Endothelial cell of umbilical vein (primary cell): ENCODE results near the gene LRP5. TPM values are rescaled to one million over a fixed set of nuclear protein-coding genes. Genes with fewer than 3 reads are reported as not detected.

Experiments used
- BruUV-seq: library from RNA; stranded (reverse); fragments of 400-500 nt; replicated peaks from 2 replicates; lab custom pipeline; 2021; lab: Mats Ljungman, UMichigan
- CTCF ChIA-PET: fragments of 300-600, 350-600 bp; sonication (Branson Sonifier 250); formaldehyde crosslinking; loops from one replicate; lab custom pipeline; 2021; ENCODE audit warnings: antibody characterized with exemption, inconsistent platforms; lab: Charles Lee
- POLR2A ChIA-PET: fragments of 300-600, 350-600 bp; sonication (Branson Sonifier 250); formaldehyde crosslinking; loops from one replicate; lab custom pipeline; 2021; ENCODE audit warnings: antibody characterized with exemption, inconsistent platforms; lab: Charles Lee
- DNase-seq: peaks from one replicate; pipeline ENCODE4 v3.0.0-alpha.2; 2011; ENCODE audit warnings: low read depth, low spot score
- FAIRE-seq: peaks from 2 replicates; lab custom pipeline; 2011; peaks lifted over from hg19 to GRCh38; lab: Jason Lieb, UNC
- H2AFZ ChIP-seq: 2 replicates; pipeline ENCODE4 v1.6.0; 2012; ENCODE audit warnings: low read depth, low read length, control low read depth, inconsistent platforms
- H3K27ac ChIP-seq: 2 replicates; pipeline ENCODE4 v1.5.1; 2011; ENCODE audit warnings: low read depth, mild to moderate bottlenecking, control low read depth, low read length, moderate library complexity; ENCODE audit not compliant: insufficient read depth
- H3K27me3 ChIP-seq, 2 experiments: 2 replicates each; pipeline versions ENCODE4 v1.6.0 to v1.6.1; 2011; ENCODE audit warnings: low read length in 2 of 2, mixed read lengths in 1 of 2; ENCODE audit not compliant: control insufficient read depth in 2 of 2, insufficient read depth in 2 of 2
- H3K36me3 ChIP-seq, 2 experiments: 2 replicates in 1 of 2; 3 replicates in 1 of 2; pipeline ENCODE4 v1.5.1; 2011; ENCODE audit warnings: low read length in 2 of 2, mild to moderate bottlenecking in 1 of 2, moderate library complexity in 1 of 2; ENCODE audit not compliant: control insufficient read depth in 2 of 2, insufficient read depth in 2 of 2; ENCODE audit errors: extremely low read depth in 1 of 2
- H3K4me1 ChIP-seq: 3 replicates; pipeline ENCODE4 v1.5.1; 2011; ENCODE audit warnings: mild to moderate bottlenecking, low read length; ENCODE audit not compliant: control insufficient read depth, insufficient read depth; ENCODE audit errors: extremely low read depth
- H3K4me2 ChIP-seq: 2 replicates; pipeline ENCODE4 v1.6.1; 2011; ENCODE audit warnings: low read length, control low read depth, mixed read lengths; ENCODE audit not compliant: insufficient read depth
- H3K4me3 ChIP-seq, 3 experiments: fragments of 200-600 bp in 1 of 3; sonication (generic), shearing (Covaris generic) in 1 of 3; replicated peaks in 1 of 3; 2 replicates each; pipeline ENCODE4 v1.5.1; 2011 to 2016; ENCODE audit warnings: control low read depth in 3 of 3, low read length in 3 of 3, mild to moderate bottlenecking in 2 of 3, inconsistent platforms in 1 of 3, low read depth in 1 of 3, moderate library complexity in 1 of 3; ENCODE audit not compliant: insufficient read depth in 1 of 3
- H3K79me2 ChIP-seq: 2 replicates; pipeline ENCODE4 v1.6.0; 2012; ENCODE audit warnings: low read length, inconsistent platforms; ENCODE audit not compliant: control insufficient read depth, insufficient read depth
- H3K9ac ChIP-seq: replicated peaks from 2 replicates; pipeline ENCODE3; 2011; ENCODE audit warnings: low read length, control low read depth; ENCODE audit not compliant: insufficient read depth; ENCODE audit errors: extremely low read depth
- H3K9me1 ChIP-seq: replicated peaks from 3 replicates; pipeline ENCODE4 v1.6.0; 2011; ENCODE audit warnings: mild to moderate bottlenecking, low read length; ENCODE audit not compliant: control insufficient read depth, insufficient read depth; ENCODE audit errors: extremely low read depth
- H3K9me3 ChIP-seq: replicated peaks from 2 replicates; pipeline ENCODE4 v1.5.1; 2012; ENCODE audit warnings: low read length, inconsistent platforms; ENCODE audit not compliant: control insufficient read depth, insufficient read depth
- H4K20me1 ChIP-seq: replicated peaks from 2 replicates; pipeline ENCODE3; 2011; ENCODE audit warnings: mild to moderate bottlenecking, low read length; ENCODE audit not compliant: control insufficient read depth, insufficient read depth; ENCODE audit errors: extremely low read depth
- CTCF ChIP-seq, 2 donors: IDR thresholded peaks; 1 replicate in 1 of 2; 2 replicates in 1 of 2; pipeline ENCODE4 v1.5.1; 2011; ENCODE audit warnings: low read length in 2 of 2, mild to moderate bottlenecking in 2 of 2, moderate library complexity in 2 of 2, control low read depth in 1 of 2, inconsistent platforms in 1 of 2, low read depth in 1 of 2; ENCODE audit not compliant: insufficient read depth in 1 of 2; ENCODE audit errors: extremely low read depth in 1 of 2
- EZH2 ChIP-seq: IDR thresholded peaks from 2 replicates; pipeline ENCODE4 v1.6.1; 2012; ENCODE audit warnings: borderline replicate concordance, low read depth, mild to moderate bottlenecking, moderate library complexity, low read length, inconsistent platforms; ENCODE audit not compliant: severe bottlenecking
- FOS ChIP-seq: IDR thresholded peaks from 2 replicates; pipeline ENCODE4 v1.6.1; 2011; ENCODE audit warnings: mild to moderate bottlenecking, low read length, moderate library complexity, borderline replicate concordance; ENCODE audit not compliant: insufficient read depth
- JUN ChIP-seq: IDR thresholded peaks from 2 replicates; pipeline ENCODE4 v1.6.1; 2011; ENCODE audit warnings: borderline replicate concordance, low read depth; ENCODE audit not compliant: insufficient read length, insufficient read depth
- POLR2A ChIP-seq: IDR thresholded peaks from 2 replicates; pipeline ENCODE4 v1.6.1; 2012; ENCODE audit warnings: low read depth, mild to moderate bottlenecking, control low read depth, low read length
- POLR2AphosphoS5 ChIP-seq: IDR thresholded peaks from 2 replicates; pipeline ENCODE4 v1.6.1; 2012; ENCODE audit warnings: low read depth, mild to moderate bottlenecking, control low read depth, low read length, moderate library complexity; ENCODE audit not compliant: insufficient read depth
- dilution Hi-C: fragments of 300-500 bp; cut with MboI; formaldehyde crosslinking; loops from one replicate; pipeline ENCODE4 v1.15.0; 2019; ENCODE audit warnings: low sequenced_read_pairs; ENCODE audit not compliant: extremely low pct_ligation_motif_present
- intact Hi-C: fragments of 100-400 bp; cut with micrococcal nuclease; formaldehyde crosslinking; loops from one replicate; pipeline ENCODE4 v1.10.0; 2022
- polyA plus RNA-seq, 4 experiments: library from polyadenylated mRNA; depleted of rRNA in 3 of 4; stranded (reverse) in 3 of 4; unstranded in 1 of 4; fragments of >200 nt; gene quantifications; 2 replicates each; pipeline versions ENCODE4 v1.2.1 to v1.2.3, GENCODE V29; 2011 to 2012; ENCODE audit warnings: missing spikeins in 1 of 4
- total RNA-seq: library from RNA; stranded (reverse); gene quantifications from 2 replicates; pipeline ENCODE4 v1.2.3, GENCODE V29; 2021

The LRP5 gene
- total and polyA plus RNA-seq, 2 donors (not counting 3 experiments of a cell fraction or from before 2014, with no cell fraction given), result 35.1 to 51.8 TPM

GRCh38 chr11:68370211-68371111 lies 58.1 kb downstream of the LRP5 start:
- Histone ChIP-seq H3K4me3 (no peak overlapping the region), H3K27ac (no peak overlapping the region), H2AFZ (no peak overlapping the region), H3K9ac (no peak overlapping the region), H3K4me2 (no peak overlapping the region), H3K4me1 (peaks cover 9% of the 10 kb centered on the region), H3K9me3 (no peaks in the 10 kb centered on the region), H3K79me2 (no peaks in the 10 kb centered on the region), H3K9me1 (no peaks in the 10 kb centered on the region), H4K20me1 (no peaks in the 10 kb centered on the region), H3K36me3 (peaks cover 4 to 17% of the 10 kb centered on the region in 2 experiments), H3K27me3 (no peaks in the 10 kb centered on the region)
- no TSS peak for BruUV-seq
- dilution Hi-C loops, result no loop called here
- ChIA-PET POLR2A (no interaction called here), CTCF (interaction anchor here (1.0 to 1.4 kb wide), 4 partner anchors 10 to 113 kb away, joined by 3 to 4 read pairs (median 4); no protein-coding TSS in a partner anchor)
- FAIRE-seq, result no peak
- no peak for DNase-seq
- TF ChIP-seq POLR2AphosphoS5, result no peak
- TF ChIP-seq CTCF (IDR thresholded peaks at IDR 0.05; ENCODE audit: extremely low read depth in 1 of 2, insufficient read depth in 1 of 2, low read depth in 1 of 2, low read length in 2 of 2), result no peak
- TF ChIP-seq JUN, result no peak
- no peak for TF ChIP-seq POLR2A
- TF ChIP-seq FOS, result no peak
- no peak for TF ChIP-seq EZH2
- intact Hi-C loops, result no loop called here
